ENCODE results near the gene PFAS.
"Not testable (repeated sequence)": the region's sequence is repeated elsewhere in the genome, so short reads cannot be mapped to it uniquely, and the experiment has no call there.

The PFAS gene, protein sequence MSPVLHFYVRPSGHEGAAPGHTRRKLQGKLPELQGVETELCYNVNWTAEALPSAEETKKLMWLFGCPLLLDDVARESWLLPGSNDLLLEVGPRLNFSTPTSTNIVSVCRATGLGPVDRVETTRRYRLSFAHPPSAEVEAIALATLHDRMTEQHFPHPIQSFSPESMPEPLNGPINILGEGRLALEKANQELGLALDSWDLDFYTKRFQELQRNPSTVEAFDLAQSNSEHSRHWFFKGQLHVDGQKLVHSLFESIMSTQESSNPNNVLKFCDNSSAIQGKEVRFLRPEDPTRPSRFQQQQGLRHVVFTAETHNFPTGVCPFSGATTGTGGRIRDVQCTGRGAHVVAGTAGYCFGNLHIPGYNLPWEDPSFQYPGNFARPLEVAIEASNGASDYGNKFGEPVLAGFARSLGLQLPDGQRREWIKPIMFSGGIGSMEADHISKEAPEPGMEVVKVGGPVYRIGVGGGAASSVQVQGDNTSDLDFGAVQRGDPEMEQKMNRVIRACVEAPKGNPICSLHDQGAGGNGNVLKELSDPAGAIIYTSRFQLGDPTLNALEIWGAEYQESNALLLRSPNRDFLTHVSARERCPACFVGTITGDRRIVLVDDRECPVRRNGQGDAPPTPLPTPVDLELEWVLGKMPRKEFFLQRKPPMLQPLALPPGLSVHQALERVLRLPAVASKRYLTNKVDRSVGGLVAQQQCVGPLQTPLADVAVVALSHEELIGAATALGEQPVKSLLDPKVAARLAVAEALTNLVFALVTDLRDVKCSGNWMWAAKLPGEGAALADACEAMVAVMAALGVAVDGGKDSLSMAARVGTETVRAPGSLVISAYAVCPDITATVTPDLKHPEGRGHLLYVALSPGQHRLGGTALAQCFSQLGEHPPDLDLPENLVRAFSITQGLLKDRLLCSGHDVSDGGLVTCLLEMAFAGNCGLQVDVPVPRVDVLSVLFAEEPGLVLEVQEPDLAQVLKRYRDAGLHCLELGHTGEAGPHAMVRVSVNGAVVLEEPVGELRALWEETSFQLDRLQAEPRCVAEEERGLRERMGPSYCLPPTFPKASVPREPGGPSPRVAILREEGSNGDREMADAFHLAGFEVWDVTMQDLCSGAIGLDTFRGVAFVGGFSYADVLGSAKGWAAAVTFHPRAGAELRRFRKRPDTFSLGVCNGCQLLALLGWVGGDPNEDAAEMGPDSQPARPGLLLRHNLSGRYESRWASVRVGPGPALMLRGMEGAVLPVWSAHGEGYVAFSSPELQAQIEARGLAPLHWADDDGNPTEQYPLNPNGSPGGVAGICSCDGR (N-terminal part only)

DNA sequence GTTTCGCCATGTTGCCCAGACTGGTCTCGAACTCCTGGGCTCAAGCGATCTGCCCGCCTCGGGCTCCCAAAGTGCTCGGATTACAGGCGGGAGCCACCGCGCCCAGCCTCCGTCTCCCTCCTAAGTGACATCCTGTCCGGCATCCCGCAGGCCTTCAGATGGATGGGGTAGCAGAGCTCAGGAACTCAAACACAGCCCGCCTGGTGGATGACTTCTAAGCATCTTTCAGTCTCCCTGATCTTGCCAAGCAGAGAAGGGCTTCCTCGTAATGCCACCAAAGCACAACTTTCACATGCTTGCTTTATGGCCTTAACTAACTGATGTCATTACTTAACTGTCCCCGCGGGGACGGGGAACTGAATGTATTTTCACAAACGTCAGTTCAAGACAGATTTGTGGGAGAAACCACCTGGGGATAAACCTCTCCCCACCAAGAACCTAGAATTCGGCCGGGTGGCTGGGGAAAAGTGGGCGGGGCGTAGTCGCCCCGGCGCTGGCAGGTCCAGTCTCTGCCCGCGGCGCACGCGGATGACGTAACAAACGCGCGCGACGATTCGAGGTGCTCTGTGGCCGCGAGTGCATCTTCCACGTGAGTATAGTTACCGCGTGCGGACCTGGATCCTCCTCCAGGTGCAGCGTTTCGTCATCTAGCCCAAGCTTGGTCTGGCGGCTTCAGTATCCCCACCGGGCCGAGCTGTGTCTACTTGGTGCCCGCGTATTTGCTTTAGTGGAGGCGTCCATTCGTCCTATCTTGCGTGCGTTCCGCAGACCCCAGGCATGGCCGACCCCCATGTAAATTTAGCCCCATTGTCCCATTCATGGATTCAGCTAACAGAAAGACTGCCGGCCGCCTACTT lies at the start of gene PFAS:
TSS of gene PFAS (plus strand) at position 539 of the 857 bp plus-strand sequence. CDS start 4,649 bp downstream, outside the sequence.
- peak; percentile 45 to 96 (median 89) for DNase-seq

DNA sequence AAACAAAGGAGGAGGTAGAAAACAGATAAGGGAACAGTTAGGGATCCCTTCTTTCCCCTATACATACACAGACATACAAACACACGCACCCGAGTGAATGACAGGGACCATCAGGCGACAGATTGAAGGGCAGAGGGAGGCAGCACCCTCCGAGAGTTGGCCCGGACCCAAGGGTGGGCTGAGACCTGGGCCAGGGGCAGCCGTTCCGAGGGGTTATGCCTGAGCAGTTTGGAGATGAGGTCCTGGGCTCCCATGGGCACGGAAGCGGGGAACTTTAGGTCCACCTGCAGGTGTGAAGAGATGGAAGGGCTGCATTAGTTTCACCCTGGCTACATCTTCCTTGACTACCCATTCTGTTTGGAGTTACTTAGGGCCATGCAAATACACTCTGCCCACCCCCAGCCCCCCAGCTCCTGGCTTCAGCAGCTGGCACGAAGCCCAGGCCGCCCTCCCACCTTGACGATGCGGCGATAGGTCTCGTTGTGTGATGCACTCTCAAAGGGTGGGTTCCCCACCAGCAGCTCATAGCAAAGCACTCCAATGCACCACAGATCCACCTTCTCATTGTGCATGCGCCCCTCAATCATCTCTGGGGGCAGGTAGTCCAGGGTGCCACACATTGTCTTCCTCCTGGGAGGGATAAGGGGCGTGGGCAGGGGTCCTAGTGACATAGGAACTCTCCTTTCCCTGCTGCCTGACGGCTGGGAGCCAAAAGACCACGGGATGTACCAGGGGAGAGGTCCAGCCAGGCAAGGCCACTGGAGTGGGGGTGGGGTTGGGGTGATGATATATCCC lies 44.1 kb upstream of the PFAS start:
- DNase-seq = no peak

DNA sequence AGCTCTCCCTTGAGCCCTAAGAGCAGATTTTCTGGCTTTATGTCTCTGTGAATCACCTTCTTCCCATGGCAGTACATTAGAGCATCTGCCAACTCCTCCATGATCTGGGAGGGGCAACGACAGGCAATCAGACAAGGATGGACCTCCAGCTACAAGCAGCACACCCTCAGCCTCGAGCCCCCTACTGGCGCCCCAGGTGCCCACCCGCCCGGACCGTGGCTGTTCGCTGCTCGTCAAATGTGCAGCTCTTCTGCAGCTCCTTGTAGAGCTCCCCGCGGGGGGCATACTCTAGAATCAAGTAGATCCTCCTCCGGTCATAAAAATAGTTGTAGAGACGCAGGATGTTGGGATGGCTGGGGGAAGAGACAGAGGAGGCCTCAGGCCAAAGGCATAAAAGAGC lies 42.6 kb upstream of the PFAS start:
- no peak for DNase-seq

GRCh38 chr17:8209907-8210760 lies 39.0 kb upstream of the PFAS start, which contains the start of gene AURKB:
Gene AURKB (minus strand): TSS chr17:8210575. CDS start chr17:8210224, 351 bp downstream.
- DNase-seq = peak in 50 of 51 donors; percentile 14 to 93 (median 78)

DNA sequence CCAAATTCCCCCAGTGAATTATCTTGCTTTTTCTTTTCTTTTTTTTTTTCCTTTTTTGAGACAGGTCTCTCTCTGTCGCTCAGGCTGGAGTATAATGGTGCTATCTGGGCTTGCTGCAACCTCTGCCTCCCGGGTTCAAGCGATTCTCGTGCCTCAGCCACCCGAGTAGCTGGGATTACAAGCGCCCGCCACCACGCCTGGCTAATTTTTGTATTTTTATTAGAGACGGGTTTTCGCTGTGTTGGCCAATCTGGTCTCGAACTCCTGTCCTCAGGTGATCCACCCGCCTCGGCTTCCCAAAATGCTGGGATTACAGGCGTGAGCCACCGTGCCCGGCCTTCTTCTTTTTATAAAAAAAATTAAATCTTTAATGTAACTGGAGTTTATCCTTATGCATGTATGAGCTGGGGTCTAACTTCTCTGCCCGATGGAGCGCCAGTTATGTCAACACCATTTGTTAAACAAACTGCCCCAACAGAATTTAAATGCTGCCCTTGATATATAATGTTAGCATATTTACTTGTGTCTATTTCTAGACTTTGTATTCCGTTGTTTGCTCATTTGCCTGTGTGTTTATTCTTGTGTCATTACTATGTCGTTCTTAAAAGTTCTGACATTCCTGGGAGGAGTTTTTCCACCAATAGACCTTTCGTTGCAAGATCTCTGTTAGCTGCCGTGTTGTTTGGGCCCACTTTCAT lies 38.2 kb upstream of the PFAS start:
- no peak for DNase-seq

DNA sequence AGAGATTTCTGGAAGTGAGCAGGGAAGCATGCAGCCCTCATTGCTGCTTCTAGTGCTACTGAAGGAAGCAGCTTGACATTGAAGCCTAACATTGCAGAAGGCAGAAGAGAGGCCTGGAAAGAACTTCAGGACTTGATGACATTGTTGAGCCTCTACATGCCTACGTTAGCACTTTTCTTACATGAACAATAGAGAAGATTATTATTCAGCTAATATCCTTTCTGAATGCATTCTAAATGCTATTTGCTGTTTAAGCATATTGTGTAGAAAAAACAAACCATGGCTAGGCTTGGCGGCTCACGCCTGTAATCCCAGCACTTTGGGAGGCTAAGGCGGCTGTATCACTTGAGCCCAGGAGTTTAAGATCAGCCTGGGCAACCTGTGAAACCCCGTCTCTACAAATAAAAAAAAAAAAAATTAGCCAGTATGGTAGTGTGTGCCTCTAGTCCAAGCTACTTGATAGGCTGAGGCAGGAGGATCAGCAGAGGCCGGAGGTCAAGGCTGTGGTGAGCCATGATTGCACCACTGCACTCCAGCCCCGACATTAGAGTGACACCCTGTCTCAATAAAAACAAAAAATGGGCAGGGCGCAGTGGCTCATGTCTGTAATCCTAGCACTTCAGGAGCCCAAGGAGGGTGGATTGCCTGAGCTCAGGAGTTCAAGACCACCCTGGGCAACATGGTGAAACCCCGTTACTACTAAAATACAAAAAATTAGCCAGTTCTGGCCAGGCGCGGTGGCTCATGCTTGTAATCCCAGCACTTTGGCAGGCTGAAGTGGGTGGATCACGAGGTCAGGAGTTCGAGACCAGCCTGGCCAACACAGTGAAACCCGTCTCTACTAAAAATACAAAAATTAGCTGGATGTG lies 36.5 kb upstream of the PFAS start:
- no peak for DNase-seq

- DNase-seq = not testable (repeated sequence)
These were observed 35.1 kb upstream of the PFAS start for GRCh38 chr17:8214000-8214399.

DNA sequence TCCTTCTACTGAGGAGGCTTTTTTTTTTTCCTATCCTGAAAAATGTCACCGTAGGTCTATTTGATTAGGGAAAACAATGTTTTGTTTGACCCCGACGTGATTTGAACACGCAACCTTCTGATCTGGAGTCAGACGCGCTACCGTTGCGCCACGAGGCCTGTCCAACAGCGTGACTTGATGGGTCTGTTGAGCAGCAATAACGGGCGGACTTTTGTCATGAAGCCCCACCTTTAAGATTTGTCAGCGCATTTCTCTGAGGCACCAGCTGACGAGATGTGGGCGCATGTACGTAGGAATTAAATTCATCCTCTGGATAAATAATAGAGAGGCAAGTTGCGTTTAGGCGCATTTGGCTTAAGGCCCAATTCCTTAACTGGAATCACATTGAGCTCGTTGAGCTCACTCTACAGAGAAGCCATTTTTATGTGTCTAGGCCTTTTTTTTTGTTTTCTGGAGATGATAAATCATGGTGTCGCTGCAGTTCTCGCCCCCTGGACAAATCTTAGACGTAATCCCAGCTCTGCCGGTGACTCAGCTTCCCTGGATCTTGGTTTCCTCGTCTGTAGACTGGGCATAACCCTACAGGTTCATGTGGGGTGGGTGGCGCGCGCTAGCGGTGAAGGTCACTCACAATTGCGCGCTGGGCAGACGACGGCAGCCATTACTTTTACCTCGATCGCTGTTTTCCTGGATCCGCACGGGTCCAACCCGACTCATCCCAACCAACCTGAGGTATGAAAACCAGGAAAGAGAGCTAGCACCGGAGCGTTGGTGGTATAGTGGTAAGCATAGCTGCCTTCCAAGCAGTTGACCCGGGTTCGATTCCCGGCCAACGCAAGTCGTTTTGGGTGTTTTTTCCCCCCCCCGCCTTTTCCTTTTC lies 28.1 kb upstream of the PFAS start:
- peak; percentile 44 to 94 (median 82) for DNase-seq

DNA sequence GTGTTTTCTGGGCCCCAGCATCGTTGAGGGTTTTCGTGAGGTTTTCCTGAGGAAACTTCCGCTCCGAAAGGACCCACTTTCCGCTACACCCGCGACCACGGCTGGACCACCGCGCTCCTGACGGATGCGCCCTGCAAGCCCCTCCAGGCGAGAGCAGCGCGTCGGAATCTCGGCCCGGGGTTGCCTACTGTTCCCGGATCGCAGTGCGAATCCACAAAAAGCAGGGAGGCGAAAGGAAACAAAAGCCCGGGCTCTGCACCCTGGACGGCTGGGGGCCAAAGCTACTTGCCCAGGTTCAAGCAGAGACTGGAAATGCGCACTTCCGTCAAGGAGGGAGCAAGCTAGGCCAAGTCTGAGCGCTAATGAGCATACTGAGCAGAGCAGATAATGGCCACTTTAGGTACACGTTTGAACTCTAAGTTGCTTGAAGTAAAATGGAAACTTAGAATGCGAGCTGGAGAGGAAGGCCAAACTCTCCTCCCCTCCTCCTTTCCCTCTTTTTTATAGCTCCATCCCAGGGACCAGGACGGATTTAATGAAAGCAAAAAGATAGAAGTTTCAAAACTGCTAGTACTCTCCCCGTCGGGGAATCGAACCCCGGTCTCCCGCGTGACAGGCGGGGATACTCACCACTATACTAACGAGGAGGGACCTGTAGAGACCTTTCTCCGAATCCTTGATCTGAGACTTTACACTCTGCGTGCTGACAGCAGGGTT lies 27.3 kb upstream of the PFAS start:
- peak in 50 of 51 donors; percentile 42 to 95 (median 80) for DNase-seq

DNA sequence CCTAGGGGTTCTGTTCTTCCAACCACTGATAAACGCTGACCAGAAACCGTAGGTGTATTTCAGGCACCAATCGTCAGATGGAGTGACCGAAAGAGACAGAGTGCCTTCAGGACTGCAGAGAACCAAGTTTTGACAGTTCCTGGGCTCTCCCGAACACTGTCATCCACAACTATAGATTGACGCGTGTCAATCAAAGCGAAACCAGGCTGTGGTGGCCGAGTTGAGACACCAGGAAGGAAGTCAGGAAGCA lies 26.8 kb upstream of the PFAS start:
- peak in 5 of 51 donors; percentile 60 to 90 (median 85) for DNase-seq

GRCh38 chr17:8222630-8223355 lies 26.3 kb upstream of the PFAS start:
- peak; percentile 69 to 96 (median 91) for DNase-seq

DNA sequence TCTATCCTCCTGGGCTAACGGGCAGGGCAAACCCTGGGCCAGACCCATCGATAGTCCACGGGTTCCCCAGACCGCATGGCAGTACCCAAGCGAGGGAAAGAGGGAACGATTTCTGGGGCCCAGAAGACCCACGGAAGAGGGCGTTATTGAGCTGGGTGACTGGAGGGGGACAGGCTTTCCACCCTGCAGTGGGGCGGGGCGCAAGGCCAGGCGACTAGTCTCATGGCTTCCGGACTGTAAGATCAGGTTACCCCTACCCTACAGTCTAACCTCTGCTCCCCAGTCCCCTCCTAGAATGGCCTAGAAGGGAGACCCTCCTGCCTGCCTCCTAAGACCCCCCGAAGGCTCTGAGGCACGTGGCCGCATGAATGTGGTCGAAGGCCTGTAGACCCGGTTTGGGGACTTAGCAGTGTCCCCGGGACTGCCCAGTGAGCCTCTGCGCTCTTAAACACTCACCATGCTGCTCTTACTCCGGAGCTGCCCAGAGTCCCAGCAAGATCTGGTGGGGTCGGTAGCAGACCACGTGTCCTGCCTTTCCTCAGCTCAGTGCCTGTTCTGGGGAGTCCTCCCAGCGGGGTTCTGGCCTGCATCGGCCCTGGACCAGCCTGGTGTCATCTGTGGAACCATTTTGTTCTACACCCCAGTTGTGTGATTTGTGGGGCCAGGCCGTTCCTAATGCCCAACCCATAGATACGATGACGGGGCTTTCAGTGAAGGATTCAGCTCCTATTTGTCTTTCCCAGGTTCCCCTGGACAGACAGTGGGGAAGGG lies 25.5 kb upstream of the PFAS start:
- DNase-seq = peak in 42 of 51 donors; percentile 29 to 85 (median 61)

DNA sequence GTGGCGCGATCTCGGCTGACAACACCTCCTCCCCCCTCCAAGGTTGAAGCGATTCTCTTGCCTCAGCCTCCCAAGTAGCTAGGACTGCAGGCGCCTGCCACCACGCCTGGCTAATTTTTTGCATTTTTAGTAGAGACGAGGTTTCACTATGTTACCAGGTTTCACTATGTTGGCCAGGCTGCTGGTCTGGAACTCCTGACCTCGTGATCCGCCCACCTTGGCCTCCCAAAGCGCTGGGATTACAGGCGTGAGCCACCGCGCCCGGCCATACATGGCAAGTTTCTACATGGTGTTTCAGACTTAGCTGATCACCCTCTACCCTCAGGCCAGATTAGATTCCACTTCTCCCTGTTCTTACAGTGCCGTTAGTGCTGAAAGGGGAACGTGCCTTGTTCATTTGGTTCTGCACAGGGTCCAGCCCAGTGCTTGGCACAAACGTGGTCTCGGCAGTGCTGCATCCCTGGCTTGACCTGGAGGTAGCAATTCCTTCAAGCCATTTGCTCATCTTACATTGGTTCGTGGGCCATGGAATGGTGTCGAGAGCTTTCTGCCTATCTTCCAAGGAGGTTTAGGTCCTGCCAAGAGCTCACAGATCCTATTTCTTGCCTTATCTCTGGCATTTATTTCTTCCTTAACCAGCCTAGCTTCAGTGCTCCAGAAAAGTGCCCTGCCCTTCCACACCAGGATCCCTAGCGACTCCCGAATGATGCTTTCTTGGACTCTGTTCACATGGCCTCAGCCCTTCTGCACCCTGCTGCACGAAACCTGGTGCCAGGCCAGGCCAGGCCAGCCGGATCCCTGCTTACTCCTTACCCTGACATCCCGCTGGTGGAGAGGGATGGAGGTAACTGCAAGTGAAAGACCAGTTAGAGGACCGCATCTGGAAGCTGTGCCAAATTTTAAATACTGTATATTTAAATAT lies 23.9 kb upstream of the PFAS start:
- no peak for DNase-seq
